K562 (cell line): Measurements from ENCODE around the gene C3. TPM values are rescaled to one million over a fixed set of nuclear protein-coding genes. Genes with fewer than 3 reads are reported as not detected.
A peak's percentile ranks its signal among the peaks of the same experiment; 100 is the strongest.

Experiments
- BACH1 ChIP-seq: fragments of 200-800 bp; sonication (Bioruptor generic); IDR thresholded peaks from 2 replicates; pipeline ENCODE4 v1.6.1; 2016; ENCODE audit warnings: missing genetic modification characterization, missing compliant biosample characterization
- BRCA1 ChIP-seq, 2 experiments: fragments of 450-650 bp in 1 of 2; sonication (generic) in 1 of 2; formaldehyde crosslinking in 1 of 2; IDR thresholded peaks; 2 replicates each; pipeline versions ENCODE4 v1.5.0 to v1.6.1; 2017 to 2020; ENCODE audit warnings: mild to moderate bottlenecking in 1 of 2, missing genetic modification reagents in 1 of 2
- CCNT2 ChIP-seq: IDR thresholded peaks from 2 replicates; pipeline ENCODE4 v1.6.1; 2011; ENCODE audit warnings: borderline replicate concordance, low read depth, mild to moderate bottlenecking, moderate library complexity, mixed read lengths, low read length; ENCODE audit not compliant: insufficient read length; ENCODE audit errors: extremely low read depth
- E2F1 ChIP-seq: sonication (generic); formaldehyde crosslinking; IDR thresholded peaks from 2 replicates; pipeline ENCODE4 v1.8.1; 2023; ENCODE audit warnings: mild to moderate bottlenecking, missing genetic modification reagents, moderate library complexity
- E2F8 ChIP-seq: fragments of 450-650 bp; IDR thresholded peaks from 2 replicates; pipeline ENCODE4 v1.7.1; 2018; ENCODE audit warnings: mild to moderate bottlenecking, low read depth; ENCODE audit not compliant: partially characterized antibody
- ETS2 ChIP-seq: IDR thresholded peaks from 2 replicates; pipeline ENCODE4 v1.6.1; 2016; ENCODE audit warnings: borderline replicate concordance, missing genetic modification characterization, mild to moderate bottlenecking, moderate library complexity, missing compliant biosample characterization; ENCODE audit not compliant: poor library complexity, severe bottlenecking
- ID3 ChIP-seq, 2 experiments: fragments of 250-450 bp in 1 of 2; fragments of 450-650 bp in 1 of 2; sonication (Bioruptor Pico) in 1 of 2; IDR thresholded peaks; 2 replicates each; pipeline versions ENCODE4 v1.6.1 to v1.8.0; 2016 to 2021; ENCODE audit warnings: mild to moderate bottlenecking in 2 of 2, moderate library complexity in 2 of 2, missing compliant biosample characterization in 1 of 2, missing genetic modification characterization in 1 of 2
- MLX ChIP-seq, 2 experiments: fragments of 450-650 bp in 1 of 2; sonication (generic) in 1 of 2; formaldehyde crosslinking; conservative IDR thresholded peaks; 2 replicates each; pipeline versions ENCODE4 v1.4.0 to v1.8.1; 2020 to 2022; ENCODE audit warnings: mild to moderate bottlenecking in 1 of 2, missing genetic modification reagents in 1 of 2
- NFXL1 ChIP-seq: fragments of 450-650 bp; formaldehyde crosslinking; IDR thresholded peaks from 2 replicates; pipeline ENCODE4 v1.4.0; 2021; ENCODE audit warnings: mild to moderate bottlenecking
- NR0B1 ChIP-seq: fragments of 450-650 bp; IDR thresholded peaks from one replicate; pipeline ENCODE4 v1.6.1; 2018; ENCODE audit warnings: mild to moderate bottlenecking, moderate library complexity; ENCODE audit not compliant: partially characterized antibody
- POLR2G ChIP-seq: fragments of 200-400 bp; formaldehyde crosslinking; IDR thresholded peaks from 2 replicates; pipeline ENCODE4 v1.6.1; 2017; ENCODE audit warnings: low read depth, mild to moderate bottlenecking, antibody characterized with exemption, low read length, moderate library complexity
- RFX7 ChIP-seq: fragments of 250-450 bp; sonication (Bioruptor Pico); IDR thresholded peaks from 2 replicates; pipeline ENCODE4 v1.5.1; 2021; ENCODE audit warnings: mild to moderate bottlenecking
- SMARCA4 ChIP-seq: fragments of 450-650 bp; IDR thresholded peaks from 2 replicates; pipeline ENCODE4 v1.6.1; 2016
- SRF ChIP-seq, 2 experiments: fragments of 250-450, 450-650 bp in 1 of 2; sonication (Bioruptor Pico) in 1 of 2; sonication (generic) in 1 of 2; formaldehyde crosslinking; IDR thresholded peaks; 2 replicates each; pipeline versions ENCODE4 v1.5.0 to v1.5.1; 2020 to 2022; ENCODE audit warnings: mild to moderate bottlenecking in 1 of 2, missing genetic modification reagents in 1 of 2
- ZNF175 ChIP-seq: fragments of 200-800 bp; sonication (Bioruptor generic); IDR thresholded peaks from 2 replicates; pipeline ENCODE4 v1.6.1; 2016; ENCODE audit warnings: low read depth, mild to moderate bottlenecking, missing genetic modification characterization, missing compliant biosample characterization
- ZNF77 ChIP-seq: fragments of 250-450 bp; sonication (Bioruptor Pico); IDR thresholded peaks from 2 replicates; pipeline ENCODE4 v1.5.0; 2020
- ZNF778 ChIP-seq: fragments of 450-650 bp; formaldehyde crosslinking; IDR thresholded peaks from 2 replicates; pipeline ENCODE4 v1.4.0; 2020; ENCODE audit warnings: mild to moderate bottlenecking, moderate library complexity
- polyA plus RNA-seq, 8 experiments: library from polyadenylated mRNA; depleted of rRNA in 4 of 8; stranded (reverse) in 5 of 8; unstranded in 3 of 8; fragments of >200 nt; fragmentation: Nextera tagmentation in 2 of 8; fragmentation: Illumina TruSeq in 1 of 8; extraction: Ambion mirVana in 2 of 8; extraction: Trizol in 1 of 8; gene quantifications; 2 replicates each; pipeline versions ENCODE4 v1.2.1 to v1.2.3, GENCODE V29; 2011 to 2014; ENCODE audit warnings: inconsistent platforms in 1 of 8, missing spikeins in 1 of 8
- total RNA-seq, 7 experiments: library from RNA; depleted of rRNA in 6 of 7; stranded (reverse); fragments of >200 nt in 6 of 7; fragmentation: Illumina TruSeq in 2 of 7; extraction: Trizol in 2 of 7; gene quantifications; 2 replicates each; pipeline versions ENCODE4 v1.2.1 to v1.2.3, GENCODE V29; 2011 to 2021; ENCODE audit warnings: low replicate concordance in 1 of 7

The C3 gene
- total and polyA plus RNA-seq, 9 of the 15 experiments (the other 6 are each of a cell fraction or from before 2014, with no cell fraction given): 0.59 to 10.6 (median 2.2) TPM

GRCh38 chr19:6737873-6738786, 17.7 kb upstream of the C3 start (continued):
- TF ChIP-seq MLX (CRISPR knock-in tag; conservative IDR thresholded peaks at IDR 0.05) (0 out of 4 replicates have a peak, but pooled peaks of 1 of the 2 experiments have one; percentile 49), CCNT2 (no peak), NR0B1 (no peak), ZNF77 (CRISPR knock-in tag) (no peak), POLR2G (no peak), SRF (CRISPR knock-in tag; IDR thresholded peaks at IDR 0.05) (0 out of 4 replicates have a peak, but pooled peaks of 1 of the 2 experiments have one; percentile 2), ZNF778 (CRISPR knock-in tag) (no peak), ETS2 (tag) (no peak), NFXL1 (CRISPR knock-in tag) (no peak), E2F8 (no peak), BACH1 (tag) (peak; percentile 85), ID3 (CRISPR knock-in tag; IDR thresholded peaks at IDR 0.05) (no peak), ID3 (tag; IDR thresholded peaks at IDR 0.05) (no peak; the same call in none of the 2 replicates), E2F1 (CRISPR knock-in tag) (no peak; the same call in 1 of the 2 replicates), BRCA1 (IDR thresholded peaks at IDR 0.05) (no peak), BRCA1 (CRISPR knock-in tag; IDR thresholded peaks at IDR 0.05) (no peak), ZNF175 (peak; percentile 92), RFX7 (no peak), SMARCA4 (0 out of 2 replicates have a peak, but pooled peaks have one; percentile 32)
